LNCAP (cell line): ENCODE measurements around the gene JMJD8.

Source experiments
- CTCF ChIP-seq: fragments of 450-650 bp; IDR thresholded peaks from 2 replicates; pipeline ENCODE4 v1.5.1; 2017; ENCODE audit warnings: mild to moderate bottlenecking

The JMJD8 gene

DNA sequence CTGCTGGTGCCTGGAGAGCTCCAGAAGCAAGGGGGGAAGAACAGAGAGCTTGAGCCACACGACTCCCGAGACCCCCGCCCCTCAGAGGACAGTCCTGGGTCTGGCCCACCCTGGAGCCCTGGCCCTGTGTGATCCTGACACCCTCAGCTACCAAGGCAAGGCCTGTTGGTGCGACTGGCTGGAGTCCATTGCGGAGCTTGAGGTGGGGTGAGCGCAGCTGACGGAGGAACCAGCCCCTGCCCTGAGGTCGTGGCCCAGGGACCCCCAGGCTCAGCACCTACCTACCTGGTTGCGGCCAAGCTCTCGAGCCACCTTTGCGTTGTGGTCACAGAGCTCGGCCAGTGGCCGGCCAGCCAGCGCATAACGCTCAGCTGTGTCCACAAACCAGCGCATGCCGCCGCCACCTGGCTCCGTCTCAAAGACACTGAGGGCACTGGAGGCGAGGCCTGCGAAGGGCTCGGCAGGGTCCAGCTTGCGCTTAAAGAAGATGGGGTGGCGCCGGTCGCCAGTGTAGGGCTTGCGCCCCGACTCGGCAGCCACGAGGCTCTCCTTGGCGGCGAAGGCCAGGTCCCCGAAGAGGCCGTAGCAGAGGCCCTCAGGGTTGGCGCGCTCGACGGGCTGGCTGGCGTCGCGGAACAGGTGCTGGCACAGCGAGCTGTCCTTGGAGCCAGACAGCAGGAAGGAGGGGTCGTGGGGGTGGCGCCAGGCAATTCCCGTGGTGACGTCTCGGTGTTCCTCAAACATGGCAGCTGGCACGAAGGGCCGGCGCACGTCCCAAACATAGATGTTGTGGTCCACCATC is 2.5 kb upstream of the JMJD8 start:
- no peak for TF ChIP-seq CTCF

GRCh38 chr16:685967-686366 is 1.8 kb upstream of the JMJD8 start:
- TF ChIP-seq CTCF, result peak; percentile 65

GRCh38 chr16:684961-685696 is 995 bp upstream of the JMJD8 start:
- no peak for TF ChIP-seq CTCF

DNA sequence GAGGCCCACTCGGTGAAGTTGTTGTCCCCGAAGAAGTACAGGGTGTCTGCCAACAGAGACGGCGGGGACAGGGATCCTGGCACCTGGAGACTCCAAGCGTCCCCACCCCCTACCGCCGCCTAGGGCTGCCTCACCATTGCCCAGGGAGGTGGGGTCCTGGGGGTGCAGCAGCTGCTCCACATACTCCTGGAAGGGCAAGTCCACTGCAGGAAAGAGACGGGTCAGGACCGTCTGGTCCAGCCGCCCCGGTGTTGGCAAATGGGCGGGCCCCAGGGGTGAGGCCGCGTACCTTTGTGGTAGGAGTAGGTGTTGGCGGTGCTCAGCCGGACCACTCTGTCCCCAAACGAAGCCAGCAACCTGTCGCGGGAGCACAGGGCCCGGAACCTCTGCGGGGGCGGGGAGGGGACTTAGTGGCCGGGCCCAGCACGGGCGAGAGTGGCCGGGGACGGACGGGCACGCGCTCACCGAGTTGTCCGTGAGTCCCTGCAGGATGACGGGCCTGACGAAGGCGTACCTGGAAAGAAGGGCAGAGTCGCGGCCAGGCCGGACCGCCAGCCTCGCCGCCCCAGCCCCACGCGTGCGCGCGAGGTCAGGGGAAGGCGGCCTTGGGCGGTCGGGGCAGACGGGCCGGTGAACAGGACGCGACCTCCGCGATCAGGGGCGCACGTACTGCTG is 601 bp downstream of the JMJD8 start:
- TF ChIP-seq CTCF, result no peak

- no peak for TF ChIP-seq CTCF
Observed at GRCh38 chr16:682493-683395, 1.4 kb downstream of the JMJD8 start.

GRCh38 chr16:681746-682427 is 2.2 kb downstream of the JMJD8 start:
- TF ChIP-seq CTCF, result no peak
